Astrocyte (in vitro differentiated cells and primary cell): Measurements from ENCODE around the gene NCAM1. TPM values are rescaled to one million over a fixed set of nuclear protein-coding genes. Genes with fewer than 3 reads are reported as not detected.

Experiments used
- DNase-seq: peaks from one replicate; pipeline ENCODE4 v3.0.0-alpha.2; 2010; ENCODE audit warnings: low read depth
- FAIRE-seq: peaks from 2 replicates; lab custom pipeline; 2011; peaks lifted over from hg19 to GRCh38; lab: Jason Lieb, UNC
- H2AFZ ChIP-seq: 2 replicates; pipeline ENCODE4 v1.6.0; 2012; ENCODE audit warnings: low read depth, low read length, inconsistent platforms
- H3K27ac ChIP-seq: 2 replicates; pipeline ENCODE4 v1.5.1; 2011; ENCODE audit warnings: low read depth, low read length, inconsistent platforms
- H3K27me3 ChIP-seq: 2 replicates; pipeline ENCODE4 v1.6.0; 2011; ENCODE audit warnings: low read length, inconsistent platforms; ENCODE audit not compliant: insufficient read depth
- H3K36me3 ChIP-seq: 2 replicates; pipeline ENCODE4 v1.5.1; 2011; ENCODE audit warnings: low read length, inconsistent platforms; ENCODE audit not compliant: insufficient read depth
- H3K4me1 ChIP-seq: 2 replicates; pipeline ENCODE4 v1.5.1; 2011; ENCODE audit warnings: low read length, inconsistent platforms; ENCODE audit not compliant: insufficient read depth
- H3K4me2 ChIP-seq: 2 replicates; pipeline ENCODE4 v1.6.0; 2012; ENCODE audit warnings: low read length, inconsistent platforms
- H3K4me3 ChIP-seq: 2 replicates; pipeline ENCODE4 v1.5.1; 2011; ENCODE audit warnings: low read depth, mild to moderate bottlenecking, low read length, inconsistent platforms; ENCODE audit not compliant: insufficient read depth
- H3K79me2 ChIP-seq: 2 replicates; pipeline ENCODE4 v1.6.0; 2012; ENCODE audit warnings: mild to moderate bottlenecking, low read length, inconsistent platforms; ENCODE audit not compliant: insufficient read depth
- H3K9ac ChIP-seq: 2 replicates; pipeline ENCODE4 v1.6.0; 2012; ENCODE audit warnings: mild to moderate bottlenecking, low read length, inconsistent platforms
- H3K9me3 ChIP-seq: 2 replicates; pipeline ENCODE4 v1.5.1; 2012; ENCODE audit warnings: low read depth, mild to moderate bottlenecking, low read length, inconsistent platforms; ENCODE audit not compliant: insufficient read depth
- H4K20me1 ChIP-seq: 2 replicates; pipeline ENCODE4 v1.6.0; 2012; ENCODE audit warnings: low read length, inconsistent platforms; ENCODE audit not compliant: insufficient read depth
- H3K27ac Mint-ChIP-seq: one replicate; pipeline ENCODE4 v1.8.0; 2021; ENCODE audit warnings: mild to moderate bottlenecking, mixed read lengths; ENCODE audit not compliant: unreplicated experiment
- H3K27me3 Mint-ChIP-seq: one replicate; pipeline ENCODE4 v1.8.0; 2021; ENCODE audit warnings: low read depth, mixed read lengths; ENCODE audit not compliant: unreplicated experiment
- H3K36me3 Mint-ChIP-seq: one replicate; pipeline ENCODE4 v1.8.0; 2021; ENCODE audit warnings: low read depth, mixed read lengths; ENCODE audit not compliant: unreplicated experiment
- H3K4me1 Mint-ChIP-seq: one replicate; pipeline ENCODE4 v1.8.0; 2021; ENCODE audit warnings: low read depth, mixed read lengths; ENCODE audit not compliant: unreplicated experiment
- H3K4me3 Mint-ChIP-seq: one replicate; pipeline ENCODE4 v1.8.0; 2021; ENCODE audit warnings: mild to moderate bottlenecking, moderate library complexity, mixed read lengths; ENCODE audit not compliant: unreplicated experiment
- H3K9me3 Mint-ChIP-seq: one replicate; pipeline ENCODE4 v1.8.0; 2021; ENCODE audit warnings: mild to moderate bottlenecking, mixed read lengths; ENCODE audit not compliant: unreplicated experiment
- CTCF ChIP-seq: IDR thresholded peaks from 2 replicates; pipeline ENCODE4 v1.5.1; 2011; ENCODE audit warnings: low read depth, mild to moderate bottlenecking, inconsistent platforms, low read length, moderate library complexity; ENCODE audit not compliant: insufficient read depth
- EZH2 ChIP-seq: IDR thresholded peaks from 2 replicates; pipeline ENCODE4 v1.6.1; 2012; ENCODE audit warnings: mild to moderate bottlenecking, low read length, inconsistent platforms; ENCODE audit not compliant: insufficient read depth
- total RNA-seq: library from RNA; stranded (reverse); gene quantifications from 2 replicates; pipeline ENCODE4 v1.2.1, GENCODE V29; 2021

Gene NCAM1
- total RNA-seq, 1 donor from 2014 or later: 17.4 TPM

- Mint-ChIP-seq H3K27ac (no peak overlapping the region), H3K4me1 (peaks cover 8% of the 10 kb centered on the region), H3K36me3 (no peaks in the 10 kb centered on the region), H3K9me3 (no peaks in the 10 kb centered on the region), H3K4me3 (no peak overlapping the region), H3K27me3 (peaks cover 5% of the 10 kb centered on the region)
- H2AFZ ChIP-seq: no peak overlapping the region
- H3K36me3 ChIP-seq: no peaks in the 10 kb centered on the region
- H3K4me3 ChIP-seq: no peak overlapping the region
- H4K20me1 ChIP-seq: no peaks in the 10 kb centered on the region
- H3K9me3 ChIP-seq: no peaks in the 10 kb centered on the region
- no peak for FAIRE-seq
- DNase-seq: no peak
- H3K4me1 ChIP-seq: no peaks in the 10 kb centered on the region
- no peak overlapping the region for H3K27ac ChIP-seq
- TF ChIP-seq EZH2 (no peak), CTCF (no peak)
- no peak overlapping the region for H3K9ac ChIP-seq
- no peaks in the 10 kb centered on the region for H3K27me3 ChIP-seq
- H3K79me2 ChIP-seq: no peaks in the 10 kb centered on the region
- H3K4me2 ChIP-seq: no peak overlapping the region
Observed at GRCh38 chr11:113118104-113118503, 156.9 kb downstream of the NCAM1 start.

GRCh38 chr11:113119074-113119473, 157.9 kb downstream of the NCAM1 start:
- H2AFZ ChIP-seq: no peak overlapping the region

More at GRCh38 chr11:113119074-113119473, 157.9 kb downstream of the NCAM1 start:
- no peak for FAIRE-seq
- Mint-ChIP-seq H3K9me3 (no peaks in the 10 kb centered on the region), H3K4me1 (peaks cover 8% of the 10 kb centered on the region), H3K27ac (peak overlapping the region; percentile 13), H3K4me3 (no peak overlapping the region), H3K36me3 (no peaks in the 10 kb centered on the region), H3K27me3 (peaks cover 5% of the 10 kb centered on the region)
- Histone ChIP-seq H3K27ac (no peak overlapping the region), H3K36me3 (no peaks in the 10 kb centered on the region), H3K4me2 (no peak overlapping the region), H3K4me1 (no peaks in the 10 kb centered on the region), H3K27me3 (peaks cover 1% of the 10 kb centered on the region), H4K20me1 (no peaks in the 10 kb centered on the region), H3K79me2 (no peaks in the 10 kb centered on the region), H3K9me3 (no peaks in the 10 kb centered on the region), H3K9ac (no peak overlapping the region), H3K4me3 (no peak overlapping the region)
- no peak for TF ChIP-seq CTCF
- no peak for TF ChIP-seq EZH2
- DNase-seq: no peak
